SK-N-SH (cell line): ENCODE results near the gene ALG3. TPM values are rescaled to one million over a fixed set of nuclear protein-coding genes. Genes with fewer than 3 reads are reported as not detected.

Experiments
- CTCF ChIA-PET: fragments of 300-600, 350-600 bp; formaldehyde crosslinking; extraction: SDS; loops from one replicate; lab custom pipeline; 2021; lab: Yijun Ruan, JAX
- POLR2A ChIA-PET: fragments of 350-600 bp; sonication (Branson Sonifier 250); formaldehyde crosslinking; extraction: SDS; loops from one replicate; lab custom pipeline; 2020; ENCODE audit warnings: antibody characterized with exemption, inconsistent platforms; lab: Yijun Ruan, JAX
- DNase-seq: peaks from one replicate; pipeline ENCODE4 v3.0.0; 2012
- H2AFZ ChIP-seq: fragments of 200-600 bp; sonication (generic); 2 replicates; pipeline ENCODE4 v1.8.1; 2016; ENCODE audit warnings: antibody characterized with exemption, mild to moderate bottlenecking, low read depth
- H3F3A ChIP-seq: fragments of 200-600 bp; sonication (generic); replicated peaks from 2 replicates; pipeline ENCODE3; 2016; ENCODE audit warnings: antibody characterized with exemption, mild to moderate bottlenecking; ENCODE audit not compliant: insufficient read depth
- H3K27ac ChIP-seq, 2 experiments: fragments of 200-500 bp in 1 of 2; fragments of 200-600 bp in 1 of 2; sonication (Bioruptor generic) in 1 of 2; sonication (generic), shearing (Covaris generic) in 1 of 2; 2 replicates each; pipeline versions ENCODE4 v1.5.1 to v1.6.1; 2014 to 2016; ENCODE audit warnings: low read depth in 2 of 2, inconsistent platforms in 1 of 2, low read length in 1 of 2, mild to moderate bottlenecking in 1 of 2, mixed read lengths in 1 of 2
- H3K27me3 ChIP-seq: fragments of 200-600 bp; sonication (generic), shearing (Covaris generic); 2 replicates; pipeline ENCODE4 v1.6.1; 2016; ENCODE audit warnings: mixed run types; ENCODE audit not compliant: insufficient read depth
- H3K36me3 ChIP-seq, 2 experiments: fragments of 200-500 bp in 1 of 2; fragments of 200-600 bp in 1 of 2; sonication (Bioruptor generic) in 1 of 2; sonication (generic) in 1 of 2; replicated peaks in 1 of 2; 2 replicates each; pipeline versions ENCODE3 to v1.5.1; 2014 to 2016; ENCODE audit warnings: low read length in 1 of 2, mild to moderate bottlenecking in 1 of 2; ENCODE audit not compliant: insufficient read depth in 2 of 2, control insufficient read depth in 1 of 2
- H3K4me1 ChIP-seq, 2 experiments: fragments of 200-500 bp in 1 of 2; fragments of 200-600 bp in 1 of 2; sonication (Bioruptor generic) in 1 of 2; sonication (generic), shearing (Covaris generic) in 1 of 2; 2 replicates each; pipeline versions ENCODE4 v1.5.1 to v1.6.1; 2014 to 2016; ENCODE audit warnings: low read depth in 1 of 2, low read length in 1 of 2, mixed run types in 1 of 2; ENCODE audit not compliant: insufficient read depth in 2 of 2, control insufficient read depth in 1 of 2
- H3K4me2 ChIP-seq: fragments of 200-600 bp; sonication (generic), shearing (Covaris generic); 2 replicates; pipeline ENCODE4 v1.6.1; 2017; ENCODE audit warnings: mixed run types
- H3K4me3 ChIP-seq, 2 experiments: fragments of 200-500 bp in 1 of 2; fragments of 200-600 bp in 1 of 2; sonication (Bioruptor generic) in 1 of 2; sonication (generic), shearing (Covaris generic) in 1 of 2; 2 replicates each; pipeline versions ENCODE4 v1.5.1 to v1.8.1; 2014 to 2016; ENCODE audit warnings: low read depth in 2 of 2, inconsistent platforms in 1 of 2, low read length in 1 of 2, mild to moderate bottlenecking in 1 of 2, mixed read lengths in 1 of 2, moderate library complexity in 1 of 2
- H3K79me2 ChIP-seq: fragments of 200-600 bp; sonication (generic); 2 replicates; pipeline ENCODE4 v1.8.1; 2017; ENCODE audit warnings: mild to moderate bottlenecking; ENCODE audit not compliant: insufficient read depth
- H3K9ac ChIP-seq: fragments of 200-600 bp; sonication (generic); 2 replicates; pipeline ENCODE4 v1.6.1; 2017; ENCODE audit warnings: mixed run types
- H3K9me2 ChIP-seq: fragments of 200-600 bp; sonication (generic); 2 replicates; pipeline ENCODE4 v1.6.1; 2017; ENCODE audit warnings: mixed run types
- H3K9me3 ChIP-seq: fragments of 200-600 bp; sonication (generic); 2 replicates; pipeline ENCODE4 v1.6.1; 2017; ENCODE audit warnings: mixed run types, mild to moderate bottlenecking, moderate library complexity
- H4K20me1 ChIP-seq: fragments of 200-600 bp; sonication (generic); 2 replicates; pipeline ENCODE4 v1.6.1; 2017; ENCODE audit warnings: mild to moderate bottlenecking, mixed run types; ENCODE audit not compliant: insufficient read depth
- CHD2 ChIP-seq: fragments of 150-350 bp; IDR thresholded peaks from 2 replicates; pipeline ENCODE4 v1.6.1; 2018; ENCODE audit warnings: low read length; ENCODE audit not compliant: partially characterized antibody
- ELF1 ChIP-seq: IDR thresholded peaks from 2 replicates; pipeline ENCODE4 v1.4.0; 2012
- EP300 ChIP-seq, 2 experiments: IDR thresholded peaks; 2 replicates each; pipeline versions ENCODE4 v1.4.0 to v1.6.1; 2012; ENCODE audit warnings: borderline replicate concordance in 1 of 2, low read depth in 1 of 2, low read length in 1 of 2
- EZH2phosphoT487 ChIP-seq: fragments of 200-600 bp; sonication (generic); IDR thresholded peaks from 2 replicates; pipeline ENCODE4 v1.6.1; 2017; ENCODE audit warnings: low read depth, mixed run types, mild to moderate bottlenecking, antibody characterized with exemption, moderate library complexity, borderline replicate concordance
- FOXM1 ChIP-seq: IDR thresholded peaks from 2 replicates; pipeline ENCODE4 v1.4.0; 2012; ENCODE audit warnings: low read depth, mild to moderate bottlenecking
- GABPA ChIP-seq: IDR thresholded peaks from 2 replicates; pipeline ENCODE4 v1.4.0; 2012; ENCODE audit warnings: low read depth, mild to moderate bottlenecking
- GATA2 ChIP-seq: sonication (generic); formaldehyde crosslinking; IDR thresholded peaks from 2 replicates; pipeline ENCODE4 v1.5.0; 2020; ENCODE audit warnings: mild to moderate bottlenecking, missing genetic modification reagents
- JUND ChIP-seq: IDR thresholded peaks from 2 replicates; pipeline ENCODE4 v1.4.0; 2012
- MEF2A ChIP-seq: IDR thresholded peaks from 2 replicates; pipeline ENCODE4 v1.4.0; 2012; ENCODE audit warnings: low read depth, borderline replicate concordance
- MXI1 ChIP-seq: IDR thresholded peaks from 2 replicates; pipeline ENCODE4 v1.6.1; 2012; ENCODE audit warnings: mild to moderate bottlenecking, low read depth, low read length, improper control_type of control experiment
- NRF1 ChIP-seq: IDR thresholded peaks from 2 replicates; pipeline ENCODE4 v1.6.1; 2012; ENCODE audit warnings: low read depth, mild to moderate bottlenecking, low read length
- RFX5 ChIP-seq: IDR thresholded peaks from 2 replicates; pipeline ENCODE4 v1.6.1; 2012; ENCODE audit warnings: mild to moderate bottlenecking, improper control_type of control experiment, low read length
- SMC3 ChIP-seq: IDR thresholded peaks from 2 replicates; pipeline ENCODE4 v1.6.1; 2012; ENCODE audit warnings: low read depth, low read length, improper control_type of control experiment
- TAF1 ChIP-seq: IDR thresholded peaks from 2 replicates; pipeline ENCODE4 v1.6.1; 2012; ENCODE audit warnings: low read depth, mild to moderate bottlenecking, low read length, moderate library complexity, borderline replicate concordance
- ZBTB33 ChIP-seq: IDR thresholded peaks from 2 replicates; pipeline ENCODE4 v1.4.0; 2012; ENCODE audit warnings: low read depth, borderline replicate concordance
- WGBS: methylation state at CpG from one replicate; pipeline ENCODE4 v1.1.6; 2017; ENCODE audit warnings: low lambda C conversion rate; 5-methylcytosine and 5-hydroxymethylcytosine counted together
- polyA plus RNA-seq, 3 experiments: library from polyadenylated mRNA; depleted of rRNA; stranded (reverse); fragments of >200 nt; gene quantifications; 2 replicates each; pipeline ENCODE4 v1.2.3, GENCODE V29; 2012
- TF ChIP-seq, protein P1 (sequence below): fragments of 200-600 bp; sonication (generic); IDR thresholded peaks from 2 replicates; pipeline ENCODE4 v1.6.1; 2017; ENCODE audit warnings: antibody characterized with exemption, mild to moderate bottlenecking, moderate library complexity
- TF ChIP-seq, protein P2 (sequence below): IDR thresholded peaks from 2 replicates; pipeline ENCODE4 v1.4.0; 2012; ENCODE audit warnings: low read depth
- TF ChIP-seq, protein P3 (sequence below): fragments of 150-350 bp; IDR thresholded peaks from 2 replicates; pipeline ENCODE4 v1.6.1; 2016; ENCODE audit warnings: mild to moderate bottlenecking, low read depth, low read length

ALG3 gene
- polyA plus RNA-seq, 1 of the 3 experiments (the other 2 are of a cell fraction), result 66.0 TPM

DNA sequence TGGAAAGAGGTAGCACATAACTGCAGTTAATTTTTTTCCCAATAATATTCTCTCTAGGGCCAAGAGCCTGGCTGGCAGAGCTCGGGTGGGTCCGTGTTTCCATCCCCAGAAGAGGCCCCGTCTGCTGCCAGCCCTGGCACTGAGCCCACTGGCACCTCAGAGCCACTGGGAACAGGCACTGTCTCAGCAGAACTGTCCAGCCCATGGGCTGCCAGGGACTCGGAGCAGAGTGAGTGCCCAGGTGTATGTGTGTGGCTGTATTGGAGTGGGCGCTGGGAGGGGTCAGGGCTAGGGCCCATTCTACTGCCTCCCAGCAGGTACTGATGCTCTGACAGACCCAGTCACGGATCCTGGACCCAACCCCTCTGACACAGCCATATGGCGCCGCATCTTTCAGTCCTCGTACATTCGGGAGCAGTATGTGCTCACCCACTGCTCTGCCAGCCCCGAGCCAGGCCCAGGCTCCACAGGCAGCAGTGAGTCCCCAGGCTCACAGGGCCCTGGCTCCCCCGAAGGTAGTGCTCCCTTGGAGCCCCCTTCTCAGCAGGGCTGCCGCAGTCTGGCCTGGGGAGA, 10.4 kb downstream of the ALG3 start:
- DNase-seq, result peak; percentile 33
- Histone ChIP-seq H3K36me3 (peaks cover 3 to 13% of the 10 kb centered on the region in 2 experiments), H3K4me1 (peaks cover 0 to 12% of the 10 kb centered on the region in 2 experiments; a peak in 2 of 4 replicates), H3K27me3 (no peaks in the 10 kb centered on the region), H3K27ac (no peak overlapping the region), H2AFZ (no peak overlapping the region), H4K20me1 (0 out of 2 replicates have a peak, but pooled peaks cover 11% of the 10 kb centered on the region), H3K9ac (no peak overlapping the region), H3K4me3 (no peak overlapping the region), H3K4me2 (no peak overlapping the region), H3K9me2 (no peaks in the 10 kb centered on the region), H3K9me3 (no peaks in the 10 kb centered on the region), H3K79me2 (no peaks in the 10 kb centered on the region), H3F3A (no peaks in the 10 kb centered on the region)
- CTCF ChIA-PET, result interaction anchor here (0.6 to 3.5 kb wide), 4 partner anchors 9 to 1060 kb away, joined by 3 to 25 read pairs (median 14); partner anchors contain the start of genes EEF1AKMT4 and VWA5B2
- TF ChIP-seq, protein P1, sequence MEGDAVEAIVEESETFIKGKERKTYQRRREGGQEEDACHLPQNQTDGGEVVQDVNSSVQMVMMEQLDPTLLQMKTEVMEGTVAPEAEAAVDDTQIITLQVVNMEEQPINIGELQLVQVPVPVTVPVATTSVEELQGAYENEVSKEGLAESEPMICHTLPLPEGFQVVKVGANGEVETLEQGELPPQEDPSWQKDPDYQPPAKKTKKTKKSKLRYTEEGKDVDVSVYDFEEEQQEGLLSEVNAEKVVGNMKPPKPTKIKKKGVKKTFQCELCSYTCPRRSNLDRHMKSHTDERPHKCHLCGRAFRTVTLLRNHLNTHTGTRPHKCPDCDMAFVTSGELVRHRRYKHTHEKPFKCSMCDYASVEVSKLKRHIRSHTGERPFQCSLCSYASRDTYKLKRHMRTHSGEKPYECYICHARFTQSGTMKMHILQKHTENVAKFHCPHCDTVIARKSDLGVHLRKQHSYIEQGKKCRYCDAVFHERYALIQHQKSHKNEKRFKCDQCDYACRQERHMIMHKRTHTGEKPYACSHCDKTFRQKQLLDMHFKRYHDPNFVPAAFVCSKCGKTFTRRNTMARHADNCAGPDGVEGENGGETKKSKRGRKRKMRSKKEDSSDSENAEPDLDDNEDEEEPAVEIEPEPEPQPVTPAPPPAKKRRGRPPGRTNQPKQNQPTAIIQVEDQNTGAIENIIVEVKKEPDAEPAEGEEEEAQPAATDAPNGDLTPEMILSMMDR, result no peak
- TF ChIP-seq MXI1 (no peak), EP300 (IDR thresholded peaks at IDR 0.05; ENCODE audit: borderline replicate concordance in 1 of 2, low read depth in 1 of 2, low read length in 1 of 2) (no peak), ELF1 (no peak), GABPA (no peak), GATA2 (CRISPR knock-in tag) (no peak), EZH2phosphoT487 (no peak), JUND (no peak)
- WGBS, result 74% methylated on average over 11 of the region's 13 CpGs
- POLR2A ChIA-PET, result interaction anchor here (1.3 kb wide), 1 partner anchor 8 kb away, joined by 5 read pairs; no protein-coding TSS in a partner anchor

- Histone ChIP-seq H2AFZ (no peak overlapping the region), H3K9me3 (no peaks in the 10 kb centered on the region), H3K27me3 (no peaks in the 10 kb centered on the region), H3K36me3 (peaks cover 0 to 8% of the 10 kb centered on the region in 2 experiments), H3K4me2 (no peak overlapping the region), H3K4me1 (peaks cover 0 to 12% of the 10 kb centered on the region in 2 experiments; a peak in 2 of 4 replicates), H4K20me1 (0 out of 2 replicates have a peak, but pooled peaks cover 11% of the 10 kb centered on the region), H3F3A (no peaks in the 10 kb centered on the region), H3K4me3 (no peak overlapping the region), H3K9me2 (no peaks in the 10 kb centered on the region), H3K79me2 (no peaks in the 10 kb centered on the region), H3K9ac (no peak overlapping the region), H3K27ac (no peak overlapping the region)
- DNase-seq, result no peak
- ChIA-PET CTCF (interaction anchor here (2.3 to 3.5 kb wide), 3 partner anchors 9 to 12 kb away, joined by 12 to 25 read pairs (median 16); partner anchors contain the start of genes EEF1AKMT4 and VWA5B2), POLR2A (interaction anchor here (1.3 kb wide), 1 partner anchor 9 kb away, joined by 5 read pairs; no protein-coding TSS in a partner anchor)
- TF ChIP-seq TAF1 (no peak), RFX5 (no peak), FOXM1 (no peak), MXI1 (no peak), NRF1 (no peak), MEF2A (no peak), ELF1 (no peak), GABPA (no peak), GATA2 (CRISPR knock-in tag) (no peak), CHD2 (no peak), SMC3 (no peak), ZBTB33 (no peak)
- TF ChIP-seq, protein P2, sequence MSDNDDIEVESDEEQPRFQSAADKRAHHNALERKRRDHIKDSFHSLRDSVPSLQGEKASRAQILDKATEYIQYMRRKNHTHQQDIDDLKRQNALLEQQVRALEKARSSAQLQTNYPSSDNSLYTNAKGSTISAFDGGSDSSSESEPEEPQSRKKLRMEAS, result no peak
- TF ChIP-seq, protein P3, sequence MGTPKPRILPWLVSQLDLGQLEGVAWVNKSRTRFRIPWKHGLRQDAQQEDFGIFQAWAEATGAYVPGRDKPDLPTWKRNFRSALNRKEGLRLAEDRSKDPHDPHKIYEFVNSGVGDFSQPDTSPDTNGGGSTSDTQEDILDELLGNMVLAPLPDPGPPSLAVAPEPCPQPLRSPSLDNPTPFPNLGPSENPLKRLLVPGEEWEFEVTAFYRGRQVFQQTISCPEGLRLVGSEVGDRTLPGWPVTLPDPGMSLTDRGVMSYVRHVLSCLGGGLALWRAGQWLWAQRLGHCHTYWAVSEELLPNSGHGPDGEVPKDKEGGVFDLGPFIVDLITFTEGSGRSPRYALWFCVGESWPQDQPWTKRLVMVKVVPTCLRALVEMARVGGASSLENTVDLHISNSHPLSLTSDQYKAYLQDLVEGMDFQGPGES, result no peak
- WGBS, result 63% methylated on average over 1 of the region's 1 CpG
These were observed 11.0 kb downstream of the ALG3 start for GRCh38 chr3:184237807-184238206.
